HepG2 (cell line): ENCODE data around the gene PEBP1. TPM values are rescaled to one million over a fixed set of nuclear protein-coding genes. Genes with fewer than 3 reads are reported as not detected.

Source experiments
- ATAC-seq: fragments of 200-7000 bp; cut with Tn5 transposase; 3 replicates; pipeline ENCODE4 v1.9.1; 2020; ENCODE audit warnings: mild to moderate bottlenecking, moderate library complexity
- BruUV-seq: library from RNA; stranded (reverse); fragments of 400-500 nt; replicated peaks from 2 replicates; lab custom pipeline; 2021; lab: Mats Ljungman, UMichigan
- CTCF ChIA-PET: fragments of 300-600 bp; formaldehyde crosslinking; extraction: SDS; loops from one replicate; lab custom pipeline; 2021; ENCODE audit warnings: low total read pairs, inconsistent platforms, low intra/inter-chr PET ratio; lab: Yijun Ruan, JAX
- POLR2A ChIA-PET: fragments of 350-600 bp; sonication (Branson Sonifier 250); formaldehyde crosslinking; loops from one replicate; lab custom pipeline; 2020; ENCODE audit warnings: antibody characterized with exemption, inconsistent platforms; lab: Yijun Ruan, JAX
- DNase-seq: peaks from one replicate; pipeline ENCODE4 v3.0.0-alpha.2; 2015; ENCODE audit warnings: low spot score
- FAIRE-seq: peaks from 3 replicates; lab custom pipeline; 2011; peaks lifted over from hg19 to GRCh38; lab: Jason Lieb, UNC
- H2AFZ ChIP-seq: one replicate; pipeline ENCODE4 v1.6.1; 2011; ENCODE audit warnings: low read length, inconsistent platforms
- H3K27ac ChIP-seq: fragments of 300-600 bp; 3 replicates; pipeline ENCODE4 v1.8.0; 2011; ENCODE audit warnings: mixed run types, mild to moderate bottlenecking, mixed read lengths, low read length, inconsistent platforms; ENCODE audit not compliant: insufficient read depth; ENCODE audit errors: extremely low read length
- H3K27me3 ChIP-seq, 2 experiments: fragments of 200-600 bp in 1 of 2; 2 replicates in 1 of 2; 3 replicates in 1 of 2; pipeline versions ENCODE4 v1.6.0 to v1.8.0; 2011; ENCODE audit warnings: low read length in 2 of 2, mild to moderate bottlenecking in 2 of 2, moderate library complexity in 2 of 2, inconsistent platforms in 1 of 2; ENCODE audit not compliant: insufficient read depth in 2 of 2, control insufficient read depth in 1 of 2
- H3K36me3 ChIP-seq, 2 experiments: fragments of 200-600 bp in 1 of 2; replicated peaks in 1 of 2; 2 replicates in 1 of 2; 3 replicates in 1 of 2; pipeline versions ENCODE4 v1.5.1 to v1.8.0; 2011; ENCODE audit warnings: low read length in 2 of 2, inconsistent platforms in 1 of 2; ENCODE audit not compliant: insufficient read depth in 2 of 2, control insufficient read depth in 1 of 2
- H3K4me1 ChIP-seq: 2 replicates; pipeline ENCODE4 v1.5.1; 2012; ENCODE audit warnings: low read length, inconsistent platforms; ENCODE audit not compliant: insufficient read depth
- H3K4me2 ChIP-seq: 2 replicates; pipeline ENCODE4 v1.6.0; 2011; ENCODE audit warnings: low read depth, low read length, inconsistent platforms
- H3K4me3 ChIP-seq, 3 experiments: fragments of 200-600 bp in 1 of 3; sonication (generic), shearing (Covaris generic) in 1 of 3; replicated peaks in 1 of 3; 2 replicates each; pipeline ENCODE4 v1.5.1; 2011 to 2016; ENCODE audit warnings: low read length in 3 of 3, inconsistent platforms in 2 of 3, low read depth in 2 of 3, mild to moderate bottlenecking in 2 of 3, control low read depth in 1 of 3, mixed read lengths in 1 of 3; ENCODE audit not compliant: insufficient read depth in 1 of 3
- H3K79me2 ChIP-seq: one replicate; pipeline ENCODE4 v1.6.1; 2011; ENCODE audit warnings: low read length, inconsistent platforms; ENCODE audit not compliant: insufficient read depth
- H3K9ac ChIP-seq: 2 replicates; pipeline ENCODE4 v1.6.0; 2011; ENCODE audit warnings: mild to moderate bottlenecking, low read depth, low read length, inconsistent platforms; ENCODE audit not compliant: insufficient read depth
- H3K9me3 ChIP-seq: 2 replicates; pipeline ENCODE4 v1.5.1; 2012; ENCODE audit warnings: mild to moderate bottlenecking, low read length
- H4K20me1 ChIP-seq: 2 replicates; pipeline ENCODE4 v1.6.0; 2011; ENCODE audit warnings: inconsistent platforms, mild to moderate bottlenecking, low read length, moderate library complexity; ENCODE audit not compliant: insufficient read depth
- ARNT ChIP-seq: fragments of 450-650 bp; IDR thresholded peaks from 2 replicates; pipeline ENCODE4 v1.6.1; 2017
- ATF7 ChIP-seq, 2 experiments: fragments of 450-650 bp in 1 of 2; sonication (generic) in 1 of 2; formaldehyde crosslinking in 1 of 2; IDR thresholded peaks; 2 replicates each; pipeline versions ENCODE4 v1.4.0 to v1.6.1; 2016 to 2020; ENCODE audit warnings: antibody characterized with exemption in 1 of 2, mild to moderate bottlenecking in 1 of 2, missing genetic modification reagents in 1 of 2
- HMG20A ChIP-seq: IDR thresholded peaks from 2 replicates; pipeline ENCODE4 v1.6.1; 2016; ENCODE audit warnings: borderline replicate concordance
- HNRNPL ChIP-seq: fragments of 200-400 bp; formaldehyde crosslinking; IDR thresholded peaks from 2 replicates; pipeline ENCODE4 v1.6.1; 2017; ENCODE audit warnings: mild to moderate bottlenecking, low read depth, low read length
- SETDB1 ChIP-seq: sonication (generic); formaldehyde crosslinking; IDR thresholded peaks from 2 replicates; pipeline ENCODE4 v1.5.1; 2020; ENCODE audit warnings: missing genetic modification reagents, mild to moderate bottlenecking, borderline replicate concordance
- SP2 ChIP-seq: sonication (generic); formaldehyde crosslinking; IDR thresholded peaks from 2 replicates; pipeline ENCODE4 v1.5.1; 2020; ENCODE audit warnings: mild to moderate bottlenecking, missing genetic modification reagents
- SP4 ChIP-seq: sonication (generic); formaldehyde crosslinking; IDR thresholded peaks from 2 replicates; pipeline ENCODE4 v1.8.1; 2023; ENCODE audit warnings: mild to moderate bottlenecking, missing genetic modification reagents
- TEAD2 ChIP-seq: sonication (generic); formaldehyde crosslinking; IDR thresholded peaks from 2 replicates; pipeline ENCODE4 v1.9.0; 2021; ENCODE audit warnings: missing genetic modification reagents
- ZBTB7A ChIP-seq: sonication (generic); formaldehyde crosslinking; IDR thresholded peaks from 2 replicates; pipeline ENCODE4 v1.8.0; 2022; ENCODE audit warnings: mild to moderate bottlenecking, missing genetic modification reagents
- ZNF446 ChIP-seq: sonication (generic); formaldehyde crosslinking; IDR thresholded peaks from 2 replicates; pipeline ENCODE4 v1.5.0; 2020; ENCODE audit warnings: mild to moderate bottlenecking, missing genetic modification reagents
- ZNF460 ChIP-seq: sonication (generic); formaldehyde crosslinking; IDR thresholded peaks from 2 replicates; pipeline ENCODE4 v1.5.1; 2020; ENCODE audit warnings: missing genetic modification reagents, mild to moderate bottlenecking, borderline replicate concordance
- ZNF790 ChIP-seq: sonication (generic); formaldehyde crosslinking; IDR thresholded peaks from 2 replicates; pipeline ENCODE4 v1.8.0; 2022; ENCODE audit warnings: missing genetic modification reagents, mild to moderate bottlenecking, borderline replicate concordance
- WGBS: methylation state at CpG from one replicate; pipeline ENCODE4 v1.1.6; 2017; ENCODE audit warnings: low lambda C conversion rate; 5-methylcytosine and 5-hydroxymethylcytosine counted together
- in situ Hi-C: cut with HindIII; loops from 2 replicates; pipeline ENCODE4 v1.10.0; 2017; ENCODE audit warnings: low pct_unique_long_range_greater_than_20kb; ENCODE audit not compliant: extremely low pct_ligation_motif_present
- intact Hi-C: fragments of 100-400 bp; cut with micrococcal nuclease; formaldehyde crosslinking; loops from one replicate; pipeline ENCODE4 v1.10.0; 2022; ENCODE audit not compliant: unreplicated experiment
- polyA plus RNA-seq, 8 experiments: library from polyadenylated mRNA; depleted of rRNA in 3 of 8; stranded (reverse) in 7 of 8; unstranded in 1 of 8; fragments of >200 nt; fragmentation: Illumina TruSeq in 4 of 8; extraction: Trizol in 4 of 8; gene quantifications; 2 replicates each; pipeline versions ENCODE4 v1.2.1 to v1.2.3, GENCODE V29; 2011 to 2016; ENCODE audit warnings: low read depth in 4 of 8, missing spikeins in 1 of 8, mixed read lengths in 1 of 8; ENCODE audit not compliant: insufficient read depth in 1 of 8
- total RNA-seq, 5 experiments: library from RNA; depleted of rRNA; stranded (reverse); fragments of >200 nt; fragmentation: Illumina TruSeq; extraction: Trizol; gene quantifications; 2 replicates each; pipeline ENCODE4 v1.2.3, GENCODE V29; 2016; ENCODE audit warnings: low read depth in 1 of 5
- TF ChIP-seq, protein P1 (sequence below): sonication (generic); formaldehyde crosslinking; conservative IDR thresholded peaks from 2 replicates; pipeline ENCODE4 v1.8.1; 2023; ENCODE audit warnings: missing genetic modification reagents

PEBP1 gene
- total and polyA plus RNA-seq, 2 of the 13 experiments (the other 11 are each of a cell fraction or from before 2014, with no cell fraction given), result 538 to 1,505 TPM

DNA sequence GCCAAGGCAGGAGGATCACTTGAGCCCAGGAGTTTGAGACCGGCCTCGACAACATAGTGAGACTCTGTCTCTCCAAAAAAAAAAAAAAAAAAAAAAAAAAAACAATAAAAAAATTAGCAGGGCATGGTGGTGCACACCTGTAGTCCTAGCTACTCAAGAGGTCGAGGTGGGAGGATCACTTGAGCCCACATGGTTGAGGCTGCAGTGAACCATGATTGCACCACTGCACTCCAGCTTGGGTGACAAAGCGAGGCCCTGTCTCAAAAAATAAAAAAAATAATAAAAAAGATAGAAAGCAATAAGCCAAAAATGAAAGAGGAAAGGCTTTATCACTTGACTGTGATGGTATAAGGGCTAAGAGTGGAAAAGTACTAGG, 10.2 kb upstream of the PEBP1 start:
- Histone ChIP-seq H2AFZ (no peak overlapping the region), H3K79me2 (peaks cover 2% of the 10 kb centered on the region), H3K27me3 (no peaks in the 10 kb centered on the region), H3K9ac (no peak overlapping the region), H3K4me1 (peaks cover 80% of the 10 kb centered on the region), H3K9me3 (no peaks in the 10 kb centered on the region), H3K36me3 (no peaks in the 10 kb centered on the region; a peak in 1 of 5 replicates), H3K4me2 (peak overlapping the region; percentile 34), H4K20me1 (no peaks in the 10 kb centered on the region), H3K4me3 (no peak overlapping the region), H3K27ac (peak overlapping the region; percentile 76)
- FAIRE-seq (no peak), DNase-seq (no peak), ATAC-seq (no peak)
- BruUV-seq, result no TSS peak
- 98% methylated on average over 4 of the region's 4 CpGs for WGBS
- CTCF ChIA-PET, result no interaction called here
- intact Hi-C loops (no loop called here), in situ Hi-C loops (no loop called here)
- no peak for TF ChIP-seq ZNF790 (CRISPR knock-in tag)
- peak; percentile 70; the same call in 1 of the 2 replicates for TF ChIP-seq ZNF460 (CRISPR knock-in tag)
- no peak for TF ChIP-seq ZBTB7A
- TF ChIP-seq, all 625 proteins: peak for 1
- POLR2A ChIA-PET, result interaction anchor here (0.7 to 5.3 kb wide), 5 partner anchors 12 to 61 kb away, joined by 3 to 103 read pairs (median 4); partner anchors contain the start of genes PEBP1 and VSIG10

DNA sequence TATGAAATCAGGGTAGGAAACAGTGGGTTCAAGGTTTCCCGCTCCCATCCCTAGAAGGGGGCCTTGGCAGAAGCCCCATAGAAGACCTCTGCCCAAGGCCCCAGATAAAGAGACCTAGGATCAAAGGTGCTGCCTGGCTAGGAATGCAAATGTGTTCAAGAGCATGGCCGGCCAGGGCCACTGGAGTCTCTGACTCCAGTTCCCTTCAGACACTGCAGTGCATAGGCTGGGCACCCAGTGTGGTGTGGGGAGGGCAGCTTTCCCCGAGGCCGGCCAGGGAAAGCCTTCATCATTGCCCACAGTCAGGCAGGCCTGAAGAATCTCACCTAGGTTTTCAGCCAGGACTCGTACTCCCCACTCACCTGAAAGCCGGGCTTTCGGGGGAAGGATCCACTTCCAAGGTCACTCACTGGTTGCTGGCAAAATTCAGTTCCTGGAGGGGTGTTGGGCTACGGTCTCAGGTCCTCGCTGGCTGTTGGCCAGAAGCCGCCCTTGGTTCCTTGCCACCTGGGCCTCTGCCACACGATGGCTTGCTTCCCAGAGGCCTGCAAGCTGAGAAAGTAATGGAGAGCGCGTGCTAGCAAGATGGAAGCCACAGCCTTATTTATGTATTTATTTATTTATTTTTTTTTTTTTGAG, 9.7 kb upstream of the PEBP1 start:
- no peaks in the 10 kb centered on the region for H3K27me3 ChIP-seq
- ATAC-seq (peak; percentile 85), FAIRE-seq (peak; percentile 15), DNase-seq (peak; percentile 66)
- intact Hi-C loops, result no loop called here
- 0 out of 2 replicates have a peak overlapping the region, but pooled peaks have one; percentile 32 for H3K9ac ChIP-seq
- no TSS peak for BruUV-seq
- peaks cover 80% of the 10 kb centered on the region for H3K4me1 ChIP-seq
- no peak overlapping the region for H2AFZ ChIP-seq
- 72% methylated on average over 5 of the region's 13 CpGs for WGBS
- peak overlapping the region; percentile 34 for H3K4me2 ChIP-seq
- peak overlapping the region; percentile 76 for H3K27ac ChIP-seq
- H4K20me1 ChIP-seq, result no peaks in the 10 kb centered on the region
- ChIA-PET POLR2A (interaction anchor here (5.3 kb wide), 1 partner anchor 11 kb away, joined by 103 read pairs; the partner anchor contains the start of gene PEBP1), CTCF (no interaction called here)
- H3K36me3 ChIP-seq, result no peaks in the 10 kb centered on the region; a peak in 1 of 5 replicates
- H3K79me2 ChIP-seq, result peaks cover 2% of the 10 kb centered on the region
- no peaks in the 10 kb centered on the region for H3K9me3 ChIP-seq
- H3K4me3 ChIP-seq, result no peak overlapping the region
- in situ Hi-C loops, result no loop called here
- TF ChIP-seq, protein P1, sequence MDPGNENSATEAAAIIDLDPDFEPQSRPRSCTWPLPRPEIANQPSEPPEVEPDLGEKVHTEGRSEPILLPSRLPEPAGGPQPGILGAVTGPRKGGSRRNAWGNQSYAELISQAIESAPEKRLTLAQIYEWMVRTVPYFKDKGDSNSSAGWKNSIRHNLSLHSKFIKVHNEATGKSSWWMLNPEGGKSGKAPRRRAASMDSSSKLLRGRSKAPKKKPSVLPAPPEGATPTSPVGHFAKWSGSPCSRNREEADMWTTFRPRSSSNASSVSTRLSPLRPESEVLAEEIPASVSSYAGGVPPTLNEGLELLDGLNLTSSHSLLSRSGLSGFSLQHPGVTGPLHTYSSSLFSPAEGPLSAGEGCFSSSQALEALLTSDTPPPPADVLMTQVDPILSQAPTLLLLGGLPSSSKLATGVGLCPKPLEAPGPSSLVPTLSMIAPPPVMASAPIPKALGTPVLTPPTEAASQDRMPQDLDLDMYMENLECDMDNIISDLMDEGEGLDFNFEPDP, result no peak
- TF ChIP-seq HMG20A (CRISPR knock-in tag), result peak; percentile 72; the same call in 1 of the 2 replicates
- TF ChIP-seq SETDB1 (CRISPR knock-in tag), result no peak
- peak; percentile 80; the same call in 1 of the 2 replicates for TF ChIP-seq HNRNPL
- TF ChIP-seq TEAD2 (CRISPR knock-in tag), result no peak
- TF ChIP-seq ZNF446 (CRISPR knock-in tag), result no peak
- no peak for TF ChIP-seq SP4 (CRISPR knock-in tag)
- TF ChIP-seq SP2 (CRISPR knock-in tag), result no peak
- TF ChIP-seq ATF7 (IDR thresholded peaks at IDR 0.05), result no peak
- TF ChIP-seq ATF7 (CRISPR knock-in tag; IDR thresholded peaks at IDR 0.05), result 0 out of 2 replicates have a peak, but pooled peaks have one; percentile 49
- TF ChIP-seq ARNT, result no peak
